Uterus (tissue), 4 donors: ENCODE results near the gene ACSS2. TPM values are rescaled to one million over a fixed set of nuclear protein-coding genes. Genes with fewer than 3 reads are reported as not detected.

Source experiments
- DNase-seq, 2 donors: peaks; one replicate each; pipeline ENCODE4 v3.0.0-alpha.2; 2019 to 2020
- H3K27ac ChIP-seq, 2 donors: fragments of 200-600 bp; sonication (generic); 1 replicate in 1 of 2; 2 replicates in 1 of 2; pipeline ENCODE4 v1.5.1; 2016 to 2018
- H3K27me3 ChIP-seq, 2 donors: fragments of 200-600 bp; sonication (generic); one replicate each; pipeline ENCODE4 v1.5.1; 2018 to 2019; ENCODE audit warnings: control low read depth in 1 of 2
- H3K36me3 ChIP-seq, 2 donors: fragments of 200-600 bp; sonication (generic); one replicate each; pipeline ENCODE4 v1.5.1; 2019; ENCODE audit warnings: control low read depth in 1 of 2
- H3K4me1 ChIP-seq, 2 donors: fragments of 200-600 bp; sonication (generic); one replicate each; pipeline ENCODE4 v1.5.1; 2018 to 2019; ENCODE audit warnings: control low read depth in 1 of 2
- H3K4me3 ChIP-seq, 2 donors: fragments of 200-600 bp; sonication (generic); 1 replicate in 1 of 2; 2 replicates in 1 of 2; pipeline ENCODE4 v1.5.1; 2018 to 2019; ENCODE audit warnings: mild to moderate bottlenecking in 1 of 2
- H3K9me3 ChIP-seq, 2 donors: fragments of 200-600 bp; sonication (generic); one replicate each; pipeline ENCODE4 v1.5.1; 2019; ENCODE audit warnings: control low read depth in 1 of 2
- CTCF ChIP-seq, 4 experiments: fragments of 200-600 bp in 2 of 4; fragments of 450-650 bp in 2 of 4; sonication (generic) in 2 of 4; IDR thresholded peaks; one replicate each; pipeline ENCODE4 v1.5.1; 2016 to 2019; ENCODE audit warnings: antibody characterized with exemption in 4 of 4, mild to moderate bottlenecking in 2 of 4, moderate library complexity in 1 of 4
- POLR2A ChIP-seq, 2 donors: fragments of 450-650 bp; IDR thresholded peaks; one replicate each; pipeline ENCODE4 v1.6.1; 2016; ENCODE audit warnings: antibody characterized with exemption in 2 of 2, mild to moderate bottlenecking in 1 of 2, moderate library complexity in 1 of 2
- intact Hi-C: fragments of 100-400 bp; cut with DNase I; formaldehyde crosslinking; loops from one replicate; pipeline ENCODE4 v1.15.1; 2023; ENCODE audit warnings: low total_unique reads
- total RNA-seq, 4 donors: library from RNA; depleted of rRNA in 3 of 4; stranded (reverse); fragments of >200 nt in 3 of 4; gene quantifications; one replicate each; pipeline versions ENCODE4 v1.1.0 to v1.2.4, GENCODE V29; 2014 to 2023
- donor health status: DM: yes; HTN: yes; CAD: no.

Gene ACSS2
- total RNA-seq, 4 donors from 2014 or later = 18.8 to 138 (median 48.7) TPM

- H3K36me3 ChIP-seq = no peaks in the 10 kb centered on the region
- DNase-seq = peak in 1 of 2 donors; percentile 31
- H3K9me3 ChIP-seq = no peaks in the 10 kb centered on the region
- TF ChIP-seq POLR2A (IDR thresholded peaks at IDR 0.05) = no peak
- no peak for TF ChIP-seq CTCF (IDR thresholded peaks at IDR 0.05)
- intact Hi-C loops = no loop called here
- H3K27ac ChIP-seq = peak overlapping the region; percentile 20 to 54
- H3K4me3 ChIP-seq = no peak overlapping the region
- H3K4me1 ChIP-seq = no peaks in the 10 kb centered on the region
- H3K27me3 ChIP-seq = no peaks in the 10 kb centered on the region
Observed at GRCh38 chr20:34922654-34923381, 46.4 kb downstream of the ACSS2 start.

- Histone ChIP-seq H3K4me1 (no peaks in the 10 kb centered on the region), H3K4me3 (no peak overlapping the region), H3K27me3 (no peaks in the 10 kb centered on the region), H3K9me3 (no peaks in the 10 kb centered on the region), H3K27ac (peak overlapping the region; percentile 5 to 54), H3K36me3 (no peaks in the 10 kb centered on the region)
- TF ChIP-seq CTCF (IDR thresholded peaks at IDR 0.05) (no peak), POLR2A (IDR thresholded peaks at IDR 0.05) (no peak)
- intact Hi-C loops = no loop called here
- DNase-seq = no peak
Observed at GRCh38 chr20:34923414-34923813, 47.0 kb downstream of the ACSS2 start.

- Histone ChIP-seq H3K27ac (no peak overlapping the region), H3K27me3 (no peaks in the 10 kb centered on the region), H3K4me3 (no peak overlapping the region), H3K4me1 (no peaks in the 10 kb centered on the region), H3K9me3 (no peaks in the 10 kb centered on the region), H3K36me3 (no peaks in the 10 kb centered on the region)
- TF ChIP-seq POLR2A (IDR thresholded peaks at IDR 0.05) (no peak), CTCF (IDR thresholded peaks at IDR 0.05) (no peak)
- intact Hi-C loops = no loop called here
- DNase-seq = no peak
Observed at GRCh38 chr20:34925341-34925740, 48.9 kb downstream of the ACSS2 start.

- no peak for TF ChIP-seq CTCF (IDR thresholded peaks at IDR 0.05)
- TF ChIP-seq POLR2A (IDR thresholded peaks at IDR 0.05) = no peak
- H3K27ac ChIP-seq = no peak overlapping the region
- no peak for DNase-seq
- H3K27me3 ChIP-seq = no peaks in the 10 kb centered on the region
- H3K4me3 ChIP-seq = no peak overlapping the region
- intact Hi-C loops = no loop called here
- no peaks in the 10 kb centered on the region for H3K4me1 ChIP-seq
- no peaks in the 10 kb centered on the region for H3K36me3 ChIP-seq
- no peaks in the 10 kb centered on the region for H3K9me3 ChIP-seq
Observed at GRCh38 chr20:34925981-34926380, 49.6 kb downstream of the ACSS2 start.

- TF ChIP-seq CTCF (IDR thresholded peaks at IDR 0.05) = no peak
- H3K4me3 ChIP-seq = no peak overlapping the region
- no peaks in the 10 kb centered on the region for H3K9me3 ChIP-seq
- H3K4me1 ChIP-seq = no peaks in the 10 kb centered on the region
- no peak overlapping the region for H3K27ac ChIP-seq
- intact Hi-C loops = no loop called here
- no peaks in the 10 kb centered on the region for H3K36me3 ChIP-seq
- no peak for DNase-seq
- H3K27me3 ChIP-seq = no peaks in the 10 kb centered on the region
Observed at GRCh38 chr20:34926581-34926980, 50.2 kb downstream of the ACSS2 start.
